Lung (tissue), 10 donors: ENCODE results near the gene NOMO2. TPM values are rescaled to one million over a fixed set of nuclear protein-coding genes. Genes with fewer than 3 reads are reported as not detected.
"Not testable (repeated sequence)": the region's sequence is repeated elsewhere in the genome, so short reads cannot be mapped to it uniquely, and the experiment has no call there.

Experiments used
- ATAC-seq: fragments of 200-7000 bp; cut with Tn5 transposase; one replicate; pipeline ENCODE4 v1.9.1; 2020; ENCODE audit warnings: moderate number of reproducible peaks; ENCODE audit not compliant: insufficient read depth, low FRiP score
- DNase-seq, 3 donors: peaks; one replicate each; pipeline ENCODE4 v3.0.0-alpha.2; 2013 to 2017
- H3K27ac ChIP-seq, 2 donors: one replicate each; pipeline ENCODE4 v1.5.1; 2013; ENCODE audit warnings: mild to moderate bottlenecking in 2 of 2, moderate library complexity in 2 of 2, control low read depth in 1 of 2, inconsistent platforms in 1 of 2, low read depth in 1 of 2, low read length in 1 of 2
- H3K27me3 ChIP-seq, 3 donors: one replicate each; pipeline ENCODE4 v1.5.1; 2013; ENCODE audit warnings: low read length in 2 of 3; ENCODE audit not compliant: control insufficient read depth in 3 of 3, insufficient read depth in 3 of 3
- H3K36me3 ChIP-seq, 4 donors: one replicate each; pipeline ENCODE4 v1.5.1; 2013; ENCODE audit warnings: low read length in 4 of 4, mild to moderate bottlenecking in 1 of 4, moderate library complexity in 1 of 4; ENCODE audit not compliant: control insufficient read depth in 4 of 4, insufficient read depth in 4 of 4
- H3K4me1 ChIP-seq, 5 donors: one replicate each; pipeline ENCODE4 v1.5.1; 2013; ENCODE audit warnings: low read length in 5 of 5, mild to moderate bottlenecking in 2 of 5, moderate library complexity in 1 of 5; ENCODE audit not compliant: control insufficient read depth in 5 of 5, insufficient read depth in 5 of 5
- H3K4me3 ChIP-seq: one replicate; pipeline ENCODE4 v1.5.1; 2013; ENCODE audit warnings: mild to moderate bottlenecking, control low read depth, moderate library complexity
- H3K9ac ChIP-seq, 2 donors: one replicate each; pipeline ENCODE4 v1.5.1; 2013; ENCODE audit warnings: low read length in 2 of 2, control low read depth in 1 of 2; ENCODE audit not compliant: insufficient read depth in 1 of 2
- H3K9me3 ChIP-seq, 4 donors: one replicate each; pipeline ENCODE4 v1.5.1; 2013; ENCODE audit warnings: low read length in 3 of 4, mild to moderate bottlenecking in 1 of 4, moderate library complexity in 1 of 4; ENCODE audit not compliant: control insufficient read depth in 4 of 4, insufficient read depth in 3 of 4
- WGBS, 2 donors: extraction: QIAGEN DNeasy Blood & Tissue Kit; methylation state at CpG; one replicate each; pipeline ENCODE4 v1.1.7; 2013; 5-methylcytosine and 5-hydroxymethylcytosine counted together
- polyA plus RNA-seq, 2 donors: library from polyadenylated mRNA; stranded (reverse); fragments of 200-250 nt; gene quantifications; one replicate each; pipeline ENCODE4 v1.2.1, GENCODE V29; 2013
- total RNA-seq, 2 donors: library from RNA; depleted of rRNA in 1 of 2; stranded (reverse); fragments of >200 nt in 1 of 2; gene quantifications; one replicate each; pipeline ENCODE4 v1.2.1, GENCODE V29; 2014 to 2021
- donor health status: Bipolar disorder and iron deficiency.
- donor health status: healthy.
- donor health status: DM: yes; HTN: yes; CAD: no.

Gene NOMO2
- total and polyA plus RNA-seq, 4 donors = 58.8 to 123 (median 88.3) TPM

DNA sequence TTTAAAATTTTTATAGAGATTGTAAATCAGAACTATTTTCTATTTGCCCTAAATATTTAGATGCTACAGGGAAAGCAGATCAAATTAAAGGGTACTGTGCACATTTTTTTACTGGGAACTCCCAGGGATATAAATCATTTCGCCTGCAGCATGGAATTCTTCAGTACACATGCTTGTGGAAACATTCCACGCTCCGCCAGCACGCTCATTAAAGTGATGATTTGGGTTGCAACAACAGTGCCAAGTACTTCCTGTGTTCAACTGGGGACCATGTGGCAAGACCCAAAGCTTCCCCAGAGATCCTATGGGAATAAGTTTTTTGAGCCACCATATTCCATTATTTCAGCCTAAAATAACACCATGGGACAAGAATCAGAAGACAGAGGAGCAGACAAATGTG, 35.4 kb upstream of the NOMO2 start:
- H3K27ac ChIP-seq, H3K4me3 ChIP-seq, H3K36me3 ChIP-seq, H3K27me3 ChIP-seq, H3K9ac ChIP-seq, ATAC-seq, H3K9me3 ChIP-seq, H3K4me1 ChIP-seq: not testable (repeated sequence)
- WGBS, 2 donors = 61 to 70% methylated on average over 4 of the region's 4 CpGs
- DNase-seq = peak in 2 of 3 donors; percentile 5 to 14

DNA sequence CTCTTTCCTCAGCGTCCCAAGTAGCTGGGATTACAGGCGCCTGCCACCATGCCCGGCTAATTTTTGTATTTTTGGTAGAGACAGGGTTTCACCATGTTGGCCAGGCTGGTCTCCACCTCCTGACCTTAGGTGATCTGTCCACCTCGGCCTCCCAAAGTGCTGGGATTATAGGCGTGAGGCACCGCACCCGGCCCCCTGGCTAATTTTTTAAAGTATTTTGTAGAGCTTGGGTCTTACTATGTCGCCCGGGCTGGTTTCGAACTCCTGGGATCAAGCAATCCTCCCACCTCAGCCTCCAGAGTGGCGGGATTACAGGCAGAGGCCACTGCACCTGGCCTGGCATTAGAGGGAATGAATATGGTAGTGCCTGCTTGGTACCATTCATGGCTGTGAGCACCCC, 33.9 kb upstream of the NOMO2 start:
- H3K9ac ChIP-seq, H3K36me3 ChIP-seq, DNase-seq, H3K9me3 ChIP-seq, H3K4me3 ChIP-seq, ATAC-seq, H3K4me1 ChIP-seq, H3K27ac ChIP-seq, H3K27me3 ChIP-seq: not testable (repeated sequence)
- 93 to 94% methylated on average over 11 of the region's 11 CpGs for WGBS, 2 donors

DNA sequence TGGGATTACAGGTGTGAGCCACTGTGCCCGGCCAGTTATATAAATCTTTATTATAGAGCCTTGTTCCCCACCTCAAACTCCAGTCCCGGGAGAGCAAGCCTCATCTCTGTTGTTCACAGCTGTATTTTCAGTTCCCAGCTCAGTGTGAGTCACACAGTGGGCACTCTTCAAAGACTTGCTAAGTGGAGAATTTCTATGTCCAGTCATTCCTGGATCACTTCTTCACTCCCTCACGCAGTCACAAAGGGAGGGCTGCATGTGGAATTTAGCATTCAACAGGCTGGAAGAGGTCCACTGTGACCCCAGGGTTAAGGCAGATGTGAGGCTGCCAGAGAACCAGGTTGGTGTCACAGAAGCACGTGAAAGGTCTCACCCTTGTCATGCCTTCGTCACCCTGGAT, 33.0 kb upstream of the NOMO2 start:
- not testable (repeated sequence) for H3K4me1 ChIP-seq, H3K9me3 ChIP-seq, H3K27me3 ChIP-seq, H3K36me3 ChIP-seq, H3K9ac ChIP-seq, H3K27ac ChIP-seq, DNase-seq, H3K4me3 ChIP-seq
- ATAC-seq = peak; percentile 27
- 79 to 92% methylated on average over 5 of the region's 5 CpGs for WGBS, 2 donors

DNA sequence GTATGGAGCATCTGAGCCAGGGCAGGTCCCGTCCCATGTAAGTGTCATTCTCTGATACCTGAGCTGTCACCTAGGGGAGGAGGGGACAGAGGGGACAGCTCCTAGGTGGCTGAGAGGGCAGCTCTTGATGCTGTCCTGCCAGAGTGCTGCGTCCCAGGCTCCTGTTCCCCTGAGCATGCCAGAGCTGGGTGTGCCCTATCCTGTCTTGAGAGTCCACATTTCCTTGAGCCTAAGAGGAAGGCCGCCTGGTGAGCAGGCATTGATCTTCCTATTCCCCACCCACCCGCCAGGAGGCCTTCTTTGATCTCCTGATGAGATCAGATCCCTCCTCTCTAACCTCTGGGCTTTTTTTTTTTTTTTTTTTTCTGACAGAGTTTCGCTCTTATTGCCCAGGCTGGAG, 32.0 kb upstream of the NOMO2 start:
- H3K27ac ChIP-seq, H3K4me3 ChIP-seq, H3K36me3 ChIP-seq, H3K4me1 ChIP-seq, H3K9ac ChIP-seq, ATAC-seq, H3K9me3 ChIP-seq, DNase-seq, H3K27me3 ChIP-seq: not testable (repeated sequence)
- 80 to 82% methylated on average over 5 of the region's 5 CpGs for WGBS, 2 donors

DNA sequence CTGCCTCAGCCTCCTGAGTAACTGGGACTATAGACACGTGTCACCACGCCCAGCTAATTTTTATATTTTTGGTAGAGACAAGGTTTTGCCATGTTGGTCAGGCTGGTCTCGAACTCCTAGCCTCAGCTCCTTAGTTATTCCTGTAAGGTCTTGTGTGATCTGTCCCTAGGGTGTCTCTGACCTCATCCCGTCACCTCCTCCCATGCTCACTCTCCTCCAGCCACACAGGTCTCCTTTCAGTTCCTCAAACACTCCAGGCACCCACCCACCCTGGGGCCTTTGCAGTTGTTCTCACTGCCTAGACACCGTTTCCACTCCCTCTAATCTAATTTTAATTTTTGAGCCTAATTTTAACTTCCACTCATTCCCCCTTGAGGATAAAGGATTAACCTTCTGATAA, 31.1 kb upstream of the NOMO2 start:
- WGBS, 2 donors = 91% methylated on average over 5 of the region's 5 CpGs
- H3K27me3 ChIP-seq, ATAC-seq, H3K9me3 ChIP-seq, DNase-seq, H3K27ac ChIP-seq, H3K4me3 ChIP-seq, H3K36me3 ChIP-seq, H3K4me1 ChIP-seq, H3K9ac ChIP-seq: not testable (repeated sequence)

- H3K36me3 ChIP-seq, H3K4me3 ChIP-seq, H3K9ac ChIP-seq, H3K27me3 ChIP-seq, H3K4me1 ChIP-seq, H3K27ac ChIP-seq, H3K9me3 ChIP-seq, ATAC-seq: not testable (repeated sequence)
- 70 to 83% methylated on average over 4 of the region's 4 CpGs for WGBS, 2 donors
- peak in 2 of 3 donors; percentile 14 to 18 for DNase-seq
These were observed 30.0 kb upstream of the NOMO2 start for GRCh38 chr16:18591908-18592307.

GRCh38 chr16:18591441-18591840, 29.5 kb upstream of the NOMO2 start:
- not testable (repeated sequence) for DNase-seq, H3K4me1 ChIP-seq, H3K4me3 ChIP-seq, H3K9me3 ChIP-seq, H3K9ac ChIP-seq, H3K36me3 ChIP-seq, H3K27ac ChIP-seq, ATAC-seq, H3K27me3 ChIP-seq

- H3K27ac ChIP-seq, DNase-seq, ATAC-seq, H3K4me3 ChIP-seq, H3K4me1 ChIP-seq, H3K9me3 ChIP-seq, H3K9ac ChIP-seq, H3K27me3 ChIP-seq, H3K36me3 ChIP-seq: not testable (repeated sequence)
- WGBS, 2 donors = 86% methylated on average over 5 to 9 of the region's 10 CpGs
These were observed 27.9 kb upstream of the NOMO2 start for GRCh38 chr16:18589806-18590205.
